Body of pancreas (tissue), 4 donors: ENCODE measurements around the gene GTPBP3.

ENCODE experiments used
- POLR2A ChIP-seq, 3 donors: fragments of 450-650 bp; IDR thresholded peaks; one replicate each; pipeline ENCODE4 v1.6.1; 2016; ENCODE audit warnings: antibody characterized with exemption in 3 of 3, mild to moderate bottlenecking in 2 of 3
- TF ChIP-seq, protein P1 (sequence below), 7 experiments: fragments of 450-650 bp in 4 of 7; fragments of 200-600 bp in 3 of 7; sonication (generic) in 3 of 7; IDR thresholded peaks; one replicate each; pipeline ENCODE4 v1.5.1; 2016 to 2019; ENCODE audit warnings: antibody characterized with exemption in 7 of 7

DNA sequence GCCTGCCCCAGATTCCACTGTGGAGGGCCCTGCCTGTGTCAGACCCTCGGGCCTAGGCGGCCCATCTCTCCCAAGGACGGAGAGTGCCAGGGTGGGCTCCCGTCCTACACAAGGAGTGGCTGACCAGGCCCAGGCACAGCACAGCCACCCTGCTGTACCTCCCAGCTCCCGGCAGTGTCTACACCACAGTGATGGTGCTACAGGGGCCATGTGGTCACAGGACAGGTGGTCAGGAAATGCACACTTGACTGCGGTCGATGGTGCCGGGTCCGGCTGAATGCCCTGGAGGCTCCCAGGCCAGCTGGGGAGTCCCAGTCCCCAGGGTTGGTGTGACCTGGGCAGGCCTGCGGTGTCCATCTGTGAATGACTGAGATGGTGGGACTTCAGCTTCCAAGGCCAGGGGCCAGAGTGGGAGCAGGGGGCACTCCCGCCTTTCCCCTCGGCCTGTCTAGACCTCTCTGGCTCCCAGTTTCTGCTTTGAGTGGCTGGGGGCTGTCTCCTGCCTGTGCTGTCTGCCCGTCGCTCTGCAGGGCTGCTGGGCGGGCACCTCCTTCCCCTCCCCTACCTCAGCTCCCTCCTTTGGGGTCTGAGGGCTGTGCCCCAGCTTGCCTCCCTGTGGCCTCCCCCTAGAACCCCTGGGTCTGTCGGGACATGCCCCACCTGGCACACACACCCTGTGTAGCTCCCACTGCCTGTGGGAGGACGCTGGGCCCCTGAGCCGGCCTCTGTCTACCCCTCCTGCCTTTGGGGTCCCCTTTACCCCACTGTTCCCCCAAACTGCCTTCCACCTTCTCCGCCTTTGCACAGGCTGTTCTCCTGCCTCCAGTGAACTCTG lies 15.5 kb upstream of the GTPBP3 start:
- TF ChIP-seq, protein P1, sequence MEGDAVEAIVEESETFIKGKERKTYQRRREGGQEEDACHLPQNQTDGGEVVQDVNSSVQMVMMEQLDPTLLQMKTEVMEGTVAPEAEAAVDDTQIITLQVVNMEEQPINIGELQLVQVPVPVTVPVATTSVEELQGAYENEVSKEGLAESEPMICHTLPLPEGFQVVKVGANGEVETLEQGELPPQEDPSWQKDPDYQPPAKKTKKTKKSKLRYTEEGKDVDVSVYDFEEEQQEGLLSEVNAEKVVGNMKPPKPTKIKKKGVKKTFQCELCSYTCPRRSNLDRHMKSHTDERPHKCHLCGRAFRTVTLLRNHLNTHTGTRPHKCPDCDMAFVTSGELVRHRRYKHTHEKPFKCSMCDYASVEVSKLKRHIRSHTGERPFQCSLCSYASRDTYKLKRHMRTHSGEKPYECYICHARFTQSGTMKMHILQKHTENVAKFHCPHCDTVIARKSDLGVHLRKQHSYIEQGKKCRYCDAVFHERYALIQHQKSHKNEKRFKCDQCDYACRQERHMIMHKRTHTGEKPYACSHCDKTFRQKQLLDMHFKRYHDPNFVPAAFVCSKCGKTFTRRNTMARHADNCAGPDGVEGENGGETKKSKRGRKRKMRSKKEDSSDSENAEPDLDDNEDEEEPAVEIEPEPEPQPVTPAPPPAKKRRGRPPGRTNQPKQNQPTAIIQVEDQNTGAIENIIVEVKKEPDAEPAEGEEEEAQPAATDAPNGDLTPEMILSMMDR (IDR thresholded peaks at IDR 0.05): no peak
- TF ChIP-seq POLR2A (IDR thresholded peaks at IDR 0.05): no peak
